ENCODE data around the gene PLOD1.
"Not testable (repeated sequence)": the region's sequence is repeated elsewhere in the genome, so short reads cannot be mapped to it uniquely, and the experiment has no call there.

Gene PLOD1

DNA sequence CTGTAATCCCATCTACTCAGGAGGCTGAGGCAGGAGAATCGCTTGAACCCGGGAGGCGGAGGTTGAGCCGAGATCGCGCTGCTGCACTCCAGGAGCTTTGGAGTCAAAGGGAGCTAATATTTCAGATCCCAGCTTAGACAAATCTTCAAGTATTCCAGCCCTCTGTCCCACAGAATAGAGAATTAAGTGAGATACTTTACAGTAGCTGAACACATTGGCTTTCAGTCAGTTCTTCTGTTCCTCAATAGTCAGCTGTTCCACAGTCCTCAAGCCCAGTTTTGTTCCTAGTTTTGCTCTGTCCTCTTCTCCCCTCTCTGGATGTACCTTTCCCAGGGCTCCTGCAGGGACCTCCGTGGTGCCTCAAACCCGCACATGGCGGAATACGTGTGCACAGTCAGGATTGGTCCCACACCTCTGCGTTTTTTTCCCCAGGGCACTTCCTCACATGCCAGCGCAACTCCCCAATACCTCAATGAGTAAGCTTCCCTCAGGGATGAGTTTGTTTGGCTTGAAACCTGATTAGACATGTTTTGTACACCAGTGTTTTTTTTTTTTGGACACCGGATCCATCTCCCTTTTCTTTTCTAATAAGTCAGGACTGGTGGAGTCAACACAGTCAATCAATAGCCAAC is 47.0 kb downstream of the PLOD1 start:
- no peak for DNase-seq

DNA sequence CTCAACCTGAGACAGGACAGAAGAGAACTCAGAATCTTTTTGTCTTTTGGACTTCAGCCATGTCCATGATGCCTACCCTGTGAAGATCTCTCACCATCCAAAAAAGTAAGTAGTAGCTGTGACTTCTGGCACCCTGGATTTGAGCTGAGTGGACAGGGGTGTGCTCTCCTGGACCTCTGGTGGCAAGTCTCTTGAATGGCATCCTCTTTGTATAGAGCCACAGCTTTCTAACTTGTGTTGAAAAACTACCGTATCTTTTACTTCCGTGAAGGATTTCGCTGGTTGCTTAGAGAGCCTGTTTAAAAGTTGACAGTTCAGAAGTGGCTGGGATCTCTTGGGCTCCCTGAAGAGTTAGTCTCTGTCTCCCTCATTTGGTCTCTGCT is 47.5 kb downstream of the PLOD1 start:
- DNase-seq: peak; percentile 33

DNA sequence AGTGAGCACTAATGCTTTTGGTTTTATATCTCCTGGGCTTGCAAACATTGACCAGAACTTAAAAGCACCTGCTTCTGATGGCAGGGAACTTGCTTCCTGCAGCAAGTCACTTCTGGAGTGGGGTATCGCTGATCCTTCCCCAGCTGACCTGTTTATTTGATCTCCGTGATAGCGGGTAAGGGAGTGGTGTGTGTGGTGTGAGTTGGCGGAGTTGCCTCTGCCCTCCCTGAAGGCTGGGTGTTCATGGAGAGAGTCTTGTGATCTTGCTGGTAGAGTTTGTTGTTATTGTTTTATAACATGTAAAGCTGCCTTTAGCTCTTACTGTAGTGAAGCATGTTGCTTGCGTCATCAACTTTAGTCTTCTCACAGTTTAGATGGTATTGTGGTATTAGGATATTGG is 49.6 kb downstream of the PLOD1 start:
- DNase-seq: no peak

DNA sequence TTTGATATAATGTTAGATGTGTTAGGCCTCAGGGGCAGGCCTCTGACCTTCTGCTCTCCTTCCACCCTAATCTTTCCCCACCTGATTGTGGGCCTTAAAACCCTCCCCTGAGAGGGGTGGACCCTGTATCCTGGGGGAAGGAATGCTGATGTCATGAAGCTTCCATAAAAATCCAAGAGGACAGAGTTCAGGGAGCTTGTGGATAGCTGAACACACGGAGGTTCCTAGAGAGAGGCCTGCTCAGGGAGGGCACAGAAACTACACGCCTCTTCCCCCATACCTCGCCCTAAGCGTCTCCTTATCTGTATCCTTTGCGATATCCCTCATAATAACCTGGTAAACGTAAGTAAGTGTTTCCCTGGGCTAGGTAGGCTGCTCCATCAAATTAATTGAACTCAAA is 50.1 kb downstream of the PLOD1 start:
- no peak for DNase-seq

DNA sequence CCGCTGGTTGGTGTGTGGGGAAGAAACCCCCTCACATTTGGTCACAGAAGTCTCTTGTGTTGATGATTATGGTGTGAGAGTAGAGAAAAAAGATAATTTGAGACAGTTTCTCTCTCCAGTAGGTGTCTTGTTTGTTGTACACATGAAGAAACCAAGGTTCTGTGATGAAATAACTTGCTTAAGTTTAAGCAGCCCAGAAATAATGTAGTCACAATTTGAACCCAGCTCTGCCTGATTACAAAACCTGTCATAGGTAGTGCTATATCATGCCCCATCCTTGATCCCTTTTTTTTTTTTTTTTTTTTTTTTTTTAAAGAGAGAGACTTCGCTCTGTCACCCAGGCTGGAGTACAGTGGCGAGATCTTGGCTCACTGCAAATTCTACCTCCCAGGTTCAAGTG is 50.7 kb downstream of the PLOD1 start:
- no peak for DNase-seq

DNA sequence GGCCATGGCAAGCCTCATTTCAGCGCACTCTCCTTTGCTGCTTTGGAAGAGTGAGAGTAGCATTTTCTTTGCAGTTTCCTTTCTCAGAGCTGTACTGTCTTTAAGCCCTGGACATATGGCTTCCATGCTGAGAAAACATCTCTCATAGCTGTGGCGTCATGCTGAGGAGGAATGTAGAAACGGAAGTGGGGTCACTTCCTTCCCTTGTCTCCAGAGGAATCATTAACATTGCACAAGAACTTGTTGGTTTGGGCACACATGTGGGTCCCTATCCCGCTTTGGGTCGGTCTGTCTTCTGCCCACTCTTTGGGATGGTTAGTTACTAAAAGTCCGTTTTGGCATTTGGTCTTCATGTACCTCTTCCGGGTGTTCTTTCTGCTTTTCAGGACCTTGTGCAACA is 51.3 kb downstream of the PLOD1 start:
- DNase-seq: peak; percentile 71

DNA sequence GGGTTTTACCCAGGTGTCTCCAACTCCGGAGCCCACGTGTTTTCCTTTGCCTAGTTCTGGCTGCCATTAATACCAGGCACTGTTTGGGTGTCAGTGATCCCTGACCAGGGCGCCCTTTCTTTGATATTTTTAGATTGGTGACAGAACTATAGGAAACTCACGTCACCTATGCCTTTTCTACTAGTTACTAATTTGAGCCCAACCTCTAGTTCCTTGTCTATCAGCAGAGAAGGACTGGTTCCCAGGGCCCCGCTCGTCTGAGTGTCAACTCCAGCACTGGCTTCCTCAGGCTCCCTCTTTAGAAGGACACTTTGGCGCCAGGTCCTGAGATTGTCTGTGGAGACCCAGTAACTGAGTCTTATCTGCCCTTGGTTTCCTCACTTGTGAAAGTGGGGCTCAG is 55.2 kb downstream of the PLOD1 start:
- DNase-seq: no peak

DNA sequence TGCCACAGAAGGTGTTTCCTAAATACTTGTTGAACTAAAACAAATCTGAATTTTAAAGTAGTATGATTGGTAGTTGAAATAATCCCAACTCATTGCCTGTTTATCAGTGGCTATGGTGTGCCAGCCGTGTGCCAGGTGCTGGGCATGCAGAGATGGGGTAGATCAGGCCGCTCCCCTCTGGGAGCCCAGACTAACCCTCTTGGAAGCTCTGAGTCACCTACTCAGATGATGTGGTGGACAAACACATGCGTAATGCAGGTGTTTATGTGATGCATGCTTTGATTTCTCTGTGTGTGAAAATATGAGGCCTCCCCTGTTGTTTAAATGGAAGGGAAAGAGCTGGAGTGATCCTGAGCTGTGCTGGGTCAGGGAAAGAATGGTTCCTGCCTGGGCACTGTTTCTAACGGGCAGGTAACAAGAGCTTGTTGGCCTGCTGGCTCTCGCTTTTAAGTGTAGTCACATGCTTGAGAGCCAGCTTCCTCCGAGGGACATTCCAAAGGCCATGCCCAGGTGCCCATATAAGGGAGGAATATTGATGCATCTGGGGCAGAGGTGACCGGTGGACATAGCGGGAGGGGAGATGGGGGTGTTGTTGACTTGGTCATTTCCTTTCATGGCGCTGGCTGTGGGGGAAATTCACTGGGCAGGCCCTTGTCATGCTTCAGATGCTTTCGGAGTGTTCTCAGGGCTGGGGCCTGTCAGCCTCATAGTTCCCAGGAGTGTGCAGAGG is 56.0 kb downstream of the PLOD1 start:
- no peak for DNase-seq

DNA sequence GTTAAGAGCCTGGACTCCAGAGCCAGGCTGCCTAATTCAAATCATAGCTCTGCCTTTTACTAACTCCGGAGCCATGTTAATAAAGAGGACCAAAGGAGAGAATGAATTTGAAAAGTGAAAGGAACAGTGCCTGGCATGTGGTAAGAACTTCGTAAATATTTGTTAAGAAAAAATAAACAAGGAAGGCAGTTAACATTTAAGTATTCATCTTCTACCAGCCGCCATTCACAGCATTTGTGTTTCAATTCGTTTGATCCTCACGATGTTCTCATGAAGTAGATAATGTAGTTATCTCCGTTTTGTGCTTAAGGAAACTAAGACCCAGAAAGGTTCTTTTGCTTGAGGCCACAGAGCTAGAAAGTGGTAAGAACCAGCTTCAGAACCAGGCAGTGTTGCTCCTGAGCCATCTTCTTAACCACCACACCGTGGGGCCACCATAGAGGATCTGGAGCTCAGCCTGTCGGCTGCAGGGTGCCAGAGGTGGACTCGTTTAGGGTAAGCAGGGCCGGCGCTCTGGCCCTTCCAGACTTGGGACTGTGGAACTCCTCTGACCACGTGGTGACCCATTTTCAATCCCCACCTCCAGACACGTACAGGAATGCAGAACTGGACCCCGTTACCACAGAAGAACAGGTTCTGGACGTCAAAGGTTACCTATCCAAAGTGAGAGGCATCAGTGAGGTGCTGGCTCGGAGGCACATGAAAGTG is 57.6 kb downstream of the PLOD1 start:
- no peak for DNase-seq

DNA sequence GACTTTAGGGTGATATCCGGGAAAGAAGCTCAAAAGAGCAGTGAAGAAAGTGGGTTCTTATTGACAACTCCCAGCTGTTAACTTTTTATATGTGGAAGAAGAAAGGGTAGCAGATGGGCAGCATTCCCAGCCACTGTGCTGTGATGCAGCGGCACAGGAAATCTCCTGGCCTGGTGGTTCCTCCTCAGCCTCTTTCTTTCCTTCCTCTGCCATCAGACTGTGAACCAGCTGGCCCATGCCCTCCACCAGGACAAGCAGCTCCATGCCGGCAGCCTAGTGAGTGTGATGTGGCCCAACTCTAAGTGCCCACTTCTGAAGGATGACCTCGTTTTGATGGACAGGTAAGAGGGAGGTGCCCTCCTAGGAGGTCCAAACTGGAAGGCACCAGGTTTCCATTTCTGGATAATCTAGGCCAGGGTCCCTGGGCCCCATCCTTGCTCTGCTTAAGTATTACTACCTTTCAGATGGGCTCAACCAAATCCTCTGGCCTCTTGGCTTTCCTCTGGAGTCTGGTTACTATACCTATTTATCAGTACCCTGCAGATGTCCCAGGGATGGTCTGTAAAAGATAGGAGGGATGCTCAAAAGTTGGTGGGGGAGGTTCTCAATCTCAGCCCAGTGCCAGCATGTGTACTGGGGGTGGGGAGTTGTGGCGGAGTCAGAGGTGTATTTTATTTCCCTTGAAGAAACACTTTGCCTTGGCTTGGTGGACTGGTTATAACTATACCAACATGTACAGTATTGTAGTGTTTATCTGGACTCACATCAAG is 62.7 kb downstream of the PLOD1 start:
- DNase-seq: no peak

DNA sequence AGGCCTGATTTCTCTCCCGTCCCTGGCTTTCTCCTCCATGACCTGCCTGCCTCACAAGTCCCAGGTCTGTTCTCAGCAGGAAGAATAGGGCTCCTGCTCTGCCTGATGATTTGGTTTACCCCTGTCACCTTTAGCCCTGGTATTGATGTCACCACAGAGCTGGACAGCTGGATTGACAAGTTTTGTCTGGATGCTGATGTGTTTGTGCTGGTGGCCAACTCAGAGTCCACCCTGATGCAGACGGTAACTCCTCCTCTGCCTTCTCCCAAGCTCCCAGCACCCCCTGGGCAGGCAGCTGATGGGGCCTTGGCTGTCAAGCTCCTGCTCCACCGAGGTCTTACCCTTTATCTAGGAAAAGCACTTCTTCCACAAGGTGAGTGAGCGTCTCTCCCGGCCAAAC is 64.1 kb downstream of the PLOD1 start:
- DNase-seq: no peak

DNA sequence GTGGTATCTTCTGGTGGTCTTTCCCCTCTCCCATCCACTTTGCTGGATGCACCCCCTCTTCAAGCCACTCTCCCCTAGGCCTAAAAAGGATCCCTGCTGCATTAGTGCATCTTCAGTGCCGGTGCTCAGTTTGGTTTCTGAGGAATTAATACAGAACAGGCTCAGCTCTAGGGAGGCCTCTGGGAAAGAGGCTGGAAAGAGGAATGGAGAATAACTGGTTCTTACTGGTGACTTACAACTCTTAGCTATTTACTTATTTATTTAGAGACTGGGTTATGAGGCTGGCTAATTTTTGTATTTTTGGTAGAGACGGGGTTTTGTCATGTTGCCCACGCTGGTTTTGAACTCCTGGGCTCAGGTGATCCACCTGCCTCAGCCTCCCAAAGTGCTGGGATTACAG is 64.7 kb downstream of the PLOD1 start:
- DNase-seq: no peak

DNA sequence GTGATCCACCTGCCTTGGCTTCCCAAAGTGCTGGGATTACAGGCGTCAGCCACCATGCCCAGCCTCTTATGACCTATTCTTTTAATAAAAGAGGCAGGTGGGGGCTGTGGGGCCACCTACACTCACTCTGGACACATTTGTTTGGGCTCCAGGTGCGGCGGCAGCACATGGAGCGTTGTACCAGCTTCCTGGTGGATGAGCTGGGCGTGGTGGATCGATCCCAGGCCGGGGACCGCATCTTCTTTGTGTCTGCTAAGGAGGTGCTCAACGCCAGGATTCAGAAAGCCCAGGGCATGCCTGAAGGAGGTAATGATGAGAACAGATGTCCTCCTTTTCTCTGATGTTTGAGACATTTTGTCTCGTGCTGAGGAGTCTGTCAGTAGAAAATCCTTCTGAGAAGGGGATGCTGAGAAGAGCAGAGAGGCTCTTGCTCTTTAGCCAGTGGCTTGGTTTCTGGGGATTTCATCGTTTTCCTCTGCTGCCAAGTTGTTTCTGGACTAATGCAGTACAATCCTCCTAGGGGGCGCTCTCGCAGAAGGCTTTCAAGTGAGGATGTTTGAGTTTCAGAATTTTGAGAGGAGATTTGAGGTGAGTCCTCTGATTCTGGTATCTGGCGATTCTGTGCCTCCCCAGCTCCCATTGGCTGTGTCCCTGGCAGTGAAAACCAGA is 66.9 kb downstream of the PLOD1 start:
- peak; percentile 56 for DNase-seq

DNA sequence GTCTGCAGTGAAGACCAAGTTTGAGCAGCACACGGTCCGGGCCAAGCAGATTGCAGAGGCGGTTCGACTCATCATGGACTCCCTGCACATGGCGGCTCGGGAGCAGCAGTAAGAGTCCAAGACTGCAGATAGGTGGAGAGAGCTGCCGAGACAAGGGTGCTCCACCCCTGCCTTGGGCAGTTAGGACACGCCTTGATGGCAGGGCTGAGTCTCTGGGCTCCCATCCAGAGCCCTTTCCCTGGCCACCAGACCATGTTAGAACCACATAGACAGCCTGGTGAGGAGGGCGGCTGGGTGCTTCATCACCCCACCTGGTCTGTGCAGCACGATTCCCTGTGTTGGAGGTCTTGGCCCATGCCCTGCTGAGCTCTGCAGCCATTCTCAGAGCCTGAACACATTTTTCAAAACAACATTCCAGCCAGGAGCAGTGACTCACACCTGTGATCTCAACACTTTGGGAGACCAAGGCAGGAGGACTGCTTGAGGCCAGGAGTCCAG is 67.5 kb downstream of the PLOD1 start:
- DNase-seq: no peak

DNA sequence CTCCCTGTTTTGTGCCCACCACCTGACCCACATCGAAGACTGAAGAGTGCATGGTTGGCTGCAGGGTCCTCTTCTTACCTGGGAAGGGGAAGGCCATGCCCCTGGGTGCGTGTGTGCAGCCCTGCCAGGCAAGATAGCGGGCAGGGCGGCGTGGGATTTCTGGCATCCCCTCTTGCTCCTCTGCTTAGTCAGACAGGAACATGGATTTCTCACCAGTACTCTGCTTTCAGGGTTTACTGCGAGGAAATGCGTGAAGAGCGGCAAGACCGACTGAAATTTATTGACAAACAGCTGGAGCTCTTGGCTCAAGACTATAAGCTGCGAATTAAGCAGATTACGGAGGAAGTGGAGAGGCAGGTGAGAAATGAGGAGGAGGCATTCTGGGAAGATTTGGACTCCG is 69.2 kb downstream of the PLOD1 start:
- DNase-seq: no peak

DNA sequence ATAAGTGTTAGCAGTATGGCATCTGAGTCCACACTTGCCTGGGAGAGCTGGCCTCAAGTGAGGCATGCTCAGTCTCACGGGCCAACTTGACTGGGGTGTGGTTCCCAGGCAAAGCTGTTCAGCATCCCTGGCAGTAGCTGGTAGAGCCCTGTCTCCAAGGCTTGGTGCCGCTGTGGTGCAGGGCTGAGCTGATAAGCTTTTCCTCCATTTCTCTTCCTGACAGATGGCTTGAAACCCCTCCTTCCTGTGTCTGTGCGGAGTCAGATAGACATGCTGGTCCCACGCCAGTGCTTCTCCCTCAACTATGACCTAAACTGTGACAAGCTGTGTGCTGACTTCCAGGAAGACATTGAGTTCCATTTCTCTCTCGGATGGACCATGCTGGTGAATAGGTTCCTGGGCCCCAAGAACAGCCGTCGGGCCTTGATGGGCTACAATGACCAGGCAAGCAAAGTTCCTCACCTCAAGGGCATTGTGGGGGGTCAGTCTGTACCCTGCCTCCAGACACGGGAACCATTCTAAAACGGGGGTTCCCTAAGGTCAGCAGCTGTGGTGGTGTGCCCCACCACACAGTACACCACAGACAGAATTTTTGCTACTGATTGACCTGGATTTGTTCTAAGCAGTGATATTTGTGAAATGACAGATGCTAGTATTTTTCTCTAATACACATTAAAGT is 71.1 kb downstream of the PLOD1 start:
- DNase-seq: no peak

DNA sequence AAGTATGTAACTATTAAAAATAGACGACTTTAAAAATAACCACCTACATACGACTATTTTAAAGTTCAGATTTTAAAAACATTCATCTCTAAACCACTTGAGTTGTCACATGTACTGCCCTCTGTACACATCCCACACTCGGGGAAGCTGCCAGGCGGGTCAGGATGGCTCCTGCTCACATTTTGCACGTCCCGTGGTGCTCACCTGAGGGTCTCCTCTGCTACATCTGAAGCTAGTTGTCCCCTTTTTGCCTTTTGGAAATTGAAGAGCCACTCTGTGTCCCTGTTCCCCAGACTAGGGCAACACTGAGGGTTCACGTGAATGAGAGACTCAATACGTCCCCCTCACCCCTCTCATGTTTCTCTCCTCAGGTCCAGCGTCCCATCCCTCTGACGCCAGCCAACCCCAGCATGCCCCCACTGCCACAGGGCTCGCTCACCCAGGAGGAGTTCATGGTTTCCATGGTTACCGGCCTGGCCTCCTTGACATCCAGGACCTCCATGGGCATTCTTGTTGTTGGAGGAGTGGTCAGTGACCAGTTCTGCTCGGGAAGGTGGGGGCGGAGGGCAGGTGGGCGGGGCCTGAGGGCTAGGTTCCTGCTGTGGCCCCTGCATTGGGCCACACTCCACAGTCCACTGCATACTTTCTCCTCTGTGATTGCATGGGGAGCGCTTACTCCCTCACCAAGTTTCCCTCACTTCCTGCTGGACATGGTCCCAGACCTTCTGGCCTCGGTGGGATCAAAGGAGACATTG is 71.8 kb downstream of the PLOD1 start:
- DNase-seq: no peak

DNA sequence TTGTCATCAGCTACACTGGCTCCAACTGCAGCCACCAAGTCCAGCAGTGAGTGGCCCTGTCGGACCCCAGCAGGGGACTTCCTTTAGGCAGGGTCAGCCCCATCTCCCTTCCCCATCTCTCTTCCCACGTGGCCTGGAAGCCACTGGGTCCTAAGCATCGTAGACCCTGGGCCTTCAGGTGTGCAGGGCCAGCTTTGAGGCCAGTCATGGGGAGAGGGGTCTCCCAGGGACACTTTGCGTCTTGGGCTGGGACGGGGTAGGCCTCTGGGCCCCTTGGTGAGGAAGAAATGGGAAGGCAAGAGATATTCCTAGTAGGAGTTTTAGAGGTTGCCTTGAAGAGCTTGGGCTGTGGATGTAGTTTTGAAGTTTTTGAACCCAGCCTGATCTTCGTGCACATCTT is 72.7 kb downstream of the PLOD1 start:
- DNase-seq: no peak

DNA sequence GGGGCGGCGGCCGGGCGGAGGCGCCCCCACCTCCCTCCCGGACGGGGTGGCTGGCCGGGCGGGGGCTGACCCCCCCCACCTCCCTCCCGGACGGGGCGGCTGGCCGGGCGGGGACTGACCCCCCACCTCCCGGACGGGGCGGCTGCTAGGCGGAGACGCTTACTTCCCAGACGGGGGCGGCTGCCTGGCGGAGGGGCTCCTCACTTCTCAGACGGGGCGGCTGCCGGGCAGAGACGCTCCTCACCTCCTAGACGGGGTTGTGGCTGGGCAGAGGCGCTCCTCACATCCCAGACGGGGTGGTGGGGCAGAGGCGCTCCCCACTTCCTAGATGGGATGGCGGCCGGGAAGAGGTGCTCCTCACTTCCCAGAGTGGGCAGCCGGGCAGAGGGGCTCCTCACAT is 73.8 kb downstream of the PLOD1 start:
- not testable (repeated sequence) for DNase-seq

DNA sequence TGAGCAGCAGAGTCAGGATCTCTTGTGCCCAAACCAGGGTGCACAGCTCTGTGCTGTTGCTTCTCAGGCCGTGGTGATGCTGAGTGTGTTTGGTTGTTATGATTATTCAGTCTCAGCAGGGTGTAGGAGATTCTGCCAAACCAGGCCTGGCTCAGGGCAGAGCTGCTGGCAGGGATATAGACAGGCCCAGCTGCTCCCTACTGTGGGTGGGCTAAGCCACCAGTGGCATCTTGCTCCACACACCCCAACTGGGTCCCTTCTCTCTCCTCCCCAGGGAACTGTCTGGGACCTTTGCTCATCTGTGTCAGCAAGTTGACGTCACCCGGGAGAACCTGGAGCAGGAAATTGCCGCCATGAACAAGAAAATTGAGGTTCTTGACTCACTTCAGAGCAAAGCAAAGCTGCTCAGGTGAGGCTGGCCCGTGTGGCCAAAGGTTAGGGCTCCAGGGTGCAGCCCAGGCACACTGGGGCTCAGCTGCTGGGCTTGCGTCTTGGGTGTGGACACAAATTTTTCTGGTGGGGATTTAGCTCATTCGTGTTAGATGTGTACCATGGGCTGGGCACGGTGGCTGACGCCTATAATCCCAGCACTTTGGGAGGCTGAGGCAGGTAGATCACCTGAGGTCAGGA is 74.9 kb downstream of the PLOD1 start:
- DNase-seq: no peak

Measured in suppressor macrophage treated with lipopolysaccharide for 4 hours (primary cell).